H1 (cell line): ENCODE data around the gene GNAO1. TPM values are rescaled to one million over a fixed set of nuclear protein-coding genes. Genes with fewer than 3 reads are reported as not detected.

Source experiments
- CTCF ChIA-PET: fragments of 300-600 bp; sonication (Branson Sonifier 250); formaldehyde crosslinking; loops from one replicate; lab custom pipeline; 2021; ENCODE audit not compliant: partially characterized antibody; lab: Charles Lee
- POLR2A ChIA-PET: fragments of 300-600 bp; sonication (Branson Sonifier 250); formaldehyde crosslinking; loops from one replicate; lab custom pipeline; 2021; ENCODE audit warnings: inconsistent platforms; ENCODE audit not compliant: partially characterized antibody; lab: Charles Lee
- DNase-seq, 2 experiments: peaks; one replicate each; pipeline versions ENCODE4 v3.0.0 to v3.0.0-alpha.2; 2010 to 2022; ENCODE audit warnings: low spot score in 2 of 2, low read depth in 1 of 2, mixed read lengths in 1 of 2
- FAIRE-seq: peaks from 2 replicates; lab custom pipeline; 2011; peaks lifted over from hg19 to GRCh38; lab: Jason Lieb, UNC
- H2AFZ ChIP-seq: 2 replicates; pipeline ENCODE4 v1.8.1; 2012; ENCODE audit warnings: low read length, inconsistent platforms
- H2AK5ac ChIP-seq: 2 replicates; pipeline ENCODE4 v1.6.1; 2013; ENCODE audit warnings: low read depth, low read length
- H2BK120ac ChIP-seq: replicated peaks from 2 replicates; pipeline ENCODE3; 2013; ENCODE audit warnings: low read depth, low read length, inconsistent platforms
- H2BK12ac ChIP-seq: 2 replicates; pipeline ENCODE4 v1.6.1; 2013; ENCODE audit warnings: low read depth, low read length
- H2BK15ac ChIP-seq: 2 replicates; pipeline ENCODE4 v1.6.1; 2013; ENCODE audit warnings: low read length
- H2BK20ac ChIP-seq: 2 replicates; pipeline ENCODE4 v1.6.1; 2013; ENCODE audit warnings: low read length
- H2BK5ac ChIP-seq: 2 replicates; pipeline ENCODE4 v1.6.1; 2013; ENCODE audit warnings: low read depth, low read length
- H3K14ac ChIP-seq: 2 replicates; pipeline ENCODE4 v1.6.1; 2013; ENCODE audit warnings: inconsistent platforms; ENCODE audit not compliant: insufficient read length
- H3K18ac ChIP-seq: 2 replicates; pipeline ENCODE4 v1.6.1; 2013; ENCODE audit warnings: low read length; ENCODE audit errors: extremely low read depth
- H3K23ac ChIP-seq: 2 replicates; pipeline ENCODE4 v1.6.1; 2013; ENCODE audit warnings: inconsistent platforms; ENCODE audit not compliant: insufficient read length
- H3K23me2 ChIP-seq: 2 replicates; pipeline ENCODE4 v1.6.1; 2013; ENCODE audit warnings: low read depth, low read length
- H3K27ac ChIP-seq: 2 replicates; pipeline ENCODE4 v1.6.1; 2011; ENCODE audit warnings: low read depth, low read length, inconsistent platforms
- H3K27me3 ChIP-seq, 4 experiments: replicated peaks in 1 of 4; 1 replicate in 1 of 4; 2 replicates in 3 of 4; pipeline versions ENCODE4 v1.6.1 to v1.8.1; 2011 to 2013; ENCODE audit warnings: low read length in 3 of 4, mild to moderate bottlenecking in 3 of 4, inconsistent platforms in 2 of 4, mixed read lengths in 2 of 4, moderate library complexity in 1 of 4; ENCODE audit not compliant: control insufficient read depth in 3 of 4, insufficient read depth in 3 of 4; ENCODE audit errors: extremely low read depth in 1 of 4
- H3K36me3 ChIP-seq, 4 experiments: 2 replicates each; pipeline versions ENCODE4 v1.6.1 to v1.8.1; 2011 to 2013; ENCODE audit warnings: mild to moderate bottlenecking in 4 of 4, low read length in 3 of 4, moderate library complexity in 2 of 4, control low read depth in 1 of 4, inconsistent platforms in 1 of 4; ENCODE audit not compliant: insufficient read depth in 4 of 4, control insufficient read depth in 2 of 4
- H3K4ac ChIP-seq: replicated peaks from 2 replicates; pipeline ENCODE3; 2013; ENCODE audit warnings: low read length, low read depth, mixed read lengths, inconsistent platforms; ENCODE audit not compliant: insufficient read length
- H3K4me1 ChIP-seq, 4 experiments: replicated peaks in 1 of 4; 1 replicate in 1 of 4; 2 replicates in 3 of 4; pipeline versions ENCODE4 v1.6.1 to v1.8.1; 2011 to 2013; ENCODE audit warnings: low read length in 3 of 4, inconsistent platforms in 2 of 4, mixed read lengths in 1 of 4; ENCODE audit not compliant: insufficient read depth in 4 of 4, control insufficient read depth in 3 of 4
- H3K4me2 ChIP-seq, 2 experiments: 2 replicates each; pipeline versions ENCODE4 v1.6.1 to v1.8.1; 2011 to 2013; ENCODE audit warnings: low read depth in 2 of 2, low read length in 2 of 2, control low read depth in 1 of 2, inconsistent platforms in 1 of 2, mild to moderate bottlenecking in 1 of 2; ENCODE audit not compliant: insufficient read depth in 1 of 2
- H3K4me3 ChIP-seq, 4 experiments: fragments of 200-600, 300-600 bp in 1 of 4; sonication (generic), shearing (Covaris generic), sonication (Bioruptor Twin) in 1 of 4; 2 replicates each; pipeline versions ENCODE4 v1.5.1 to v1.8.1; 2011 to 2016; ENCODE audit warnings: low read length in 4 of 4, low read depth in 3 of 4, control low read depth in 2 of 4, inconsistent platforms in 2 of 4, mild to moderate bottlenecking in 2 of 4, mixed read lengths in 1 of 4, moderate library complexity in 1 of 4; ENCODE audit not compliant: insufficient read depth in 2 of 4; ENCODE audit errors: extremely low read depth in 1 of 4
- H3K56ac ChIP-seq: replicated peaks from 2 replicates; pipeline ENCODE3; 2013; ENCODE audit warnings: low read depth, mild to moderate bottlenecking, mixed read lengths, low read length, inconsistent platforms; ENCODE audit not compliant: insufficient read length
- H3K79me1 ChIP-seq: 2 replicates; pipeline ENCODE4 v1.6.1; 2013; ENCODE audit warnings: low read depth, low read length, control low read depth
- H3K79me2 ChIP-seq, 2 experiments: 2 replicates each; pipeline versions ENCODE4 v1.6.1 to v1.8.1; 2012 to 2013; ENCODE audit warnings: low read length in 2 of 2, mild to moderate bottlenecking in 2 of 2, inconsistent platforms in 1 of 2; ENCODE audit not compliant: insufficient read depth in 2 of 2, control insufficient read depth in 1 of 2
- H3K9ac ChIP-seq, 4 experiments: replicated peaks in 1 of 4; 1 replicate in 1 of 4; 2 replicates in 3 of 4; pipeline versions ENCODE4 v1.6.1 to v1.8.1; 2011 to 2013; ENCODE audit warnings: low read depth in 3 of 4, low read length in 3 of 4, control low read depth in 2 of 4, mild to moderate bottlenecking in 2 of 4, moderate library complexity in 2 of 4, inconsistent platforms in 1 of 4; ENCODE audit errors: extremely low read depth in 1 of 4
- H3K9me3 ChIP-seq, 2 experiments: 2 replicates each; pipeline versions ENCODE4 v1.6.1 to v1.8.1; 2012 to 2013; ENCODE audit warnings: mild to moderate bottlenecking in 2 of 2, moderate library complexity in 2 of 2, control low read depth in 1 of 2, inconsistent platforms in 1 of 2, low read depth in 1 of 2, low read length in 1 of 2, mixed read lengths in 1 of 2; ENCODE audit not compliant: insufficient read depth in 2 of 2
- H4K20me1 ChIP-seq, 2 experiments: replicated peaks in 1 of 2; 2 replicates each; pipeline versions ENCODE3 to v1.8.1; 2011 to 2013; ENCODE audit warnings: inconsistent platforms in 2 of 2, low read length in 2 of 2, mild to moderate bottlenecking in 1 of 2; ENCODE audit not compliant: insufficient read depth in 2 of 2, control insufficient read depth in 1 of 2
- H4K5ac ChIP-seq: 2 replicates; pipeline ENCODE4 v1.6.1; 2013; ENCODE audit warnings: low read length, low read depth, mixed read lengths, inconsistent platforms; ENCODE audit not compliant: insufficient read length
- H4K8ac ChIP-seq: 2 replicates; pipeline ENCODE4 v1.8.0; 2013; ENCODE audit warnings: mild to moderate bottlenecking, moderate library complexity, low read length, inconsistent platforms; ENCODE audit not compliant: insufficient read depth; ENCODE audit errors: extremely low read depth
- H4K91ac ChIP-seq: replicated peaks from 2 replicates; pipeline ENCODE3; 2013; ENCODE audit warnings: low read length, mixed read lengths, inconsistent platforms; ENCODE audit not compliant: insufficient read length
- EGR1 ChIP-seq: IDR thresholded peaks from 2 replicates; pipeline ENCODE4 v1.6.1; 2011; ENCODE audit warnings: low read depth, low read length, borderline replicate concordance
- EZH2 ChIP-seq: fragments of 200-600 bp; sonication (generic); IDR thresholded peaks from 2 replicates; pipeline ENCODE4 v1.7.1; 2012; ENCODE audit warnings: low read depth, mild to moderate bottlenecking, moderate library complexity, low read length, inconsistent platforms; ENCODE audit not compliant: severe bottlenecking
- JUND ChIP-seq: IDR thresholded peaks from 2 replicates; pipeline ENCODE4 v1.6.1; 2011; ENCODE audit warnings: mild to moderate bottlenecking, improper control_type of control experiment, low read length
- WGBS, 2 experiments: shearing (Covaris generic) in 1 of 2; methylation state at CpG; one replicate each; pipeline versions ENCODE4 v1.1.6 to v1.1.7; 2013 to 2015; ENCODE audit warnings: low lambda C conversion rate in 2 of 2, mixed read lengths in 2 of 2, inconsistent platforms in 1 of 2, low coverage in 1 of 2, missing lambda C conversion rate in 1 of 2; ENCODE audit not compliant: insufficient replicate concordance in 2 of 2, insufficient coverage in 1 of 2, insufficient read length in 1 of 2; ENCODE audit errors: extremely low coverage in 1 of 2, missing lambda C conversion rate in 1 of 2; 5-methylcytosine and 5-hydroxymethylcytosine counted together
- polyA plus RNA-seq, 7 experiments: library from polyadenylated mRNA; depleted of rRNA in 3 of 7; stranded (reverse) in 5 of 7; unstranded in 2 of 7; fragments of >200 nt in 5 of 7; fragments of 200-250 nt in 2 of 7; gene quantifications; 1 replicate in 5 of 7; 2 replicates in 1 of 7; 4 replicates in 1 of 7; pipeline versions ENCODE4 v1.2.1 to v1.2.3, GENCODE V29; 2011 to 2013; ENCODE audit warnings: missing spikeins in 2 of 7, mixed read lengths in 2 of 7
- total RNA-seq: library from RNA; stranded (reverse); fragmentation: NEBNext Ultra II Directional; extraction: Animal tissue kit (Norgen Biotek cat#: 25700); gene quantifications from 2 replicates; pipeline ENCODE4 v1.2.1, GENCODE V29; 2021

The GNAO1 gene
- total and polyA plus RNA-seq, 2 of the 8 experiments (the other 6 are each of a cell fraction or from before 2014, with no cell fraction given) = 6.7 to 34.4 TPM

DNA sequence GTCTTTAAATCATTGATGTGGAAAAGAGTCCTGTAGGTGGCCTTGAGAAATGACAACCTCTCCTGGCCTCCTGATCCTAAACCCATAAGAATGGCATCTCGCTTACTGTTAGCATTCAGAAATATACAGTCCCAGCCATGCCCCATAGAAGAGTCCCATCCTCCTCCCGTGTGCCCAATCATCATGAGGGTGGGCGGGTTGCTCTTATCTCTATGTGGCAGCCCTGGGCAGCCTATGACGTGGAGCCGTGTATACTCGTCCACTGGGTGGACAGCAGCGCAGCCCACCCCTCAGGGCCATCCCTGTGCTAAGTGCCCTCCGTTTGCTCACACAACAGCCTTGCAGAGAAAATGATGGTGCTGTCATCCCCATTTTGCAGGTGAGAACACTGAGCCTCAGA, 128.8 kb downstream of the GNAO1 start:
- H2AFZ ChIP-seq = no peak overlapping the region
- H3K27me3 ChIP-seq = peaks cover 0 to 5% (median 0%) of the 10 kb centered on the region in 4 experiments; a peak in 2 of 7 replicates
- H2AK5ac ChIP-seq = no peak overlapping the region
- no peak overlapping the region for H2BK15ac ChIP-seq
- H3K27ac ChIP-seq = no peak overlapping the region
- no peak for TF ChIP-seq EZH2
- TF ChIP-seq EGR1 = no peak
- TF ChIP-seq JUND = no peak
- H2BK20ac ChIP-seq = no peak overlapping the region
- H4K5ac ChIP-seq = no peak overlapping the region
- CTCF ChIA-PET = interaction anchor here (1.3 to 6.2 kb wide), 10 partner anchors 9 to 375 kb away, joined by 4 to 61 read pairs (median 18); no protein-coding TSS in a partner anchor
- no peak overlapping the region for H3K9ac ChIP-seq
- no peak overlapping the region for H3K4me2 ChIP-seq
- H3K4ac ChIP-seq = no peak overlapping the region
- FAIRE-seq = no peak
- no peak overlapping the region for H2BK5ac ChIP-seq
- H3K23me2 ChIP-seq = no peaks in the 10 kb centered on the region
- no peak overlapping the region for H3K23ac ChIP-seq
- H4K8ac ChIP-seq = no peak overlapping the region
- DNase-seq = no peak
- H3K79me2 ChIP-seq = no peaks in the 10 kb centered on the region
- H3K79me1 ChIP-seq = no peaks in the 10 kb centered on the region
- H3K9me3 ChIP-seq = no peaks in the 10 kb centered on the region
- no peak overlapping the region for H3K4me3 ChIP-seq
- H2BK12ac ChIP-seq = no peak overlapping the region
- no peak overlapping the region for H4K91ac ChIP-seq
- no peaks in the 10 kb centered on the region for H3K36me3 ChIP-seq
- no peak overlapping the region for H3K18ac ChIP-seq
- no peak overlapping the region for H3K14ac ChIP-seq
- H4K20me1 ChIP-seq = peaks cover 0 to 4% of the 10 kb centered on the region in 2 experiments
- H3K4me1 ChIP-seq = peaks cover 0 to 4% (median 3%) of the 10 kb centered on the region in 4 experiments; a peak in 2 of 7 replicates
- no peak overlapping the region for H3K56ac ChIP-seq
- POLR2A ChIA-PET = interaction anchor here (2.5 kb wide), 1 partner anchor 39 kb away, joined by 6 read pairs; no protein-coding TSS in a partner anchor
- WGBS, 2 experiments = 84% methylated on average over 8 of the region's 8 CpGs; no CpG with 5 or more reads in 1 of the 2 experiments
- H2BK120ac ChIP-seq = no peak overlapping the region
